Posterior vena cava (tissue), 2 donors: ENCODE data around the gene TPRA1. TPM values are rescaled to one million over a fixed set of nuclear protein-coding genes. Genes with fewer than 3 reads are reported as not detected.

Experiments
- DNase-seq: peaks from one replicate; pipeline ENCODE4 v3.0.0-alpha.2; 2020; ENCODE audit warnings: low spot score
- intact Hi-C, 2 donors: fragments of 100-400 bp; cut with DNase I; formaldehyde crosslinking; loops; one replicate each; pipeline versions ENCODE4 v1.14.1 to v1.14.2; 2022 to 2023
- total RNA-seq, 2 donors: library from RNA; stranded (reverse); fragmentation: NEBNext Ultra II Directional; extraction: Animal tissue kit (Norgen Biotek cat#: 25700); gene quantifications; one replicate each; pipeline ENCODE4 v1.2.1, GENCODE V29; 2021
- donor health status: DM: yes; HTN: yes; CAD: no.
- donor health status: DM: yes; HTN: yes; CAD: no.

TPRA1 gene
- total RNA-seq, 2 donors from 2014 or later, result 21.4 to 22.8 TPM

DNA sequence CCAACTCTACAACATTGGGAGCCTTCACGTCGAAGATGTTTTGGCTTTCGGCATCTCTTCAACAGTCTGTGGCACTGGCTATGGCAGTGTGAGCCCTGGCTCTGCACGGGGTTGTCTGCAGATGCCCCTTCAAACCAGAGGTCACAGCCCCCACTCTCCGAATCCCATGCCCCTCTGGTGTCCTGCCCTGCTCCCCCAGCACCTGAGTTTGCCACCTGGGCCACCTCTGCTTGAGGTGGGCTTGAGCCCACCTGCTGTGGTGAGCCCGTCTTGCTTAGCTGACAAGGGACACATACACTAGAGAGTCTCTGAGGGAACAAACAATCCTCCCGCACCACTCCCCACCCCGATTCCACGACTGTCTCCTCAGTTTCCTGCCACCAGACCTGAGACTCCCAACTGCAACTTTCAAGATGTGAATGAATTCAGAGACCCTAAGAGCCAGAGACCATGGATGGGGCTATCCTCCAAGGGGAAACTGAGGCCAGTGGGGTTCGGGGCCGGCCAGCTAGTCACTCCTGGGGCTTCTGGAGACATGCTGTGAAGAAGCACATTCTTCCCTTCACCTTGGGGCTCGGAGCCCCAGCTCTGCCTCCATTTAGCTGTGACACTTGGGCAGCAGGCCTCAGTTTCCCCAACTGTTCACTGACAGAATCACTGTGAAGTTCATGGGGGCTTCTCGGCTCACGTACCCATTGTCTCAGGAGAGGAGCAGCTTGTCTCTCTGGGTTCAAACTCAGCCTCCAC, 44.6 kb downstream of the TPRA1 start:
- intact Hi-C loops, result loop anchor here in 1 of 2 donors (1.0 kb wide), 1 partner anchor 868 kb away; no protein-coding TSS in a partner anchor
- DNase-seq, result peak; percentile 62

DNA sequence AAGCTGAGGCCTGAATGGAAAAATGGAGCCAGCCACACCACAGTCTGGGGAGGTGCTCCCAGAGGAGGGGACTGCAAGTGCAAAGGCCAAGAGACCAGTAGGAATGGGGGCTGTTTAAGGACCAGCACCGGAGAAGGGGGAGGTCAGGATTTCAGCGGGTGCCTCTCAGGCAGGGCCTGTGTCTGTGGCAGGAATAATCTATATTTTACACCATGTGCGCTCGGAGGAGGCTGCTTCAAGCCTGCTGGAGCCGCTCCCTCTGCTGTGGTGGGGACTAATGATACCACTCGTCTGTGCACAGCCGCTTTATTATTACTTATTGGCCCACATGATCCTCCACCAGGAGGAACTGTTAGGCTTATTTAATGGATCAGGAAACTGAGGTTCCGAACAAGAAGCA, 45.3 kb downstream of the TPRA1 start:
- no peak for DNase-seq
- intact Hi-C loops, result no loop called here

- intact Hi-C loops, result no loop called here
Observed at GRCh38 chr3:127544803-127545201, 45.7 kb downstream of the TPRA1 start.

DNA sequence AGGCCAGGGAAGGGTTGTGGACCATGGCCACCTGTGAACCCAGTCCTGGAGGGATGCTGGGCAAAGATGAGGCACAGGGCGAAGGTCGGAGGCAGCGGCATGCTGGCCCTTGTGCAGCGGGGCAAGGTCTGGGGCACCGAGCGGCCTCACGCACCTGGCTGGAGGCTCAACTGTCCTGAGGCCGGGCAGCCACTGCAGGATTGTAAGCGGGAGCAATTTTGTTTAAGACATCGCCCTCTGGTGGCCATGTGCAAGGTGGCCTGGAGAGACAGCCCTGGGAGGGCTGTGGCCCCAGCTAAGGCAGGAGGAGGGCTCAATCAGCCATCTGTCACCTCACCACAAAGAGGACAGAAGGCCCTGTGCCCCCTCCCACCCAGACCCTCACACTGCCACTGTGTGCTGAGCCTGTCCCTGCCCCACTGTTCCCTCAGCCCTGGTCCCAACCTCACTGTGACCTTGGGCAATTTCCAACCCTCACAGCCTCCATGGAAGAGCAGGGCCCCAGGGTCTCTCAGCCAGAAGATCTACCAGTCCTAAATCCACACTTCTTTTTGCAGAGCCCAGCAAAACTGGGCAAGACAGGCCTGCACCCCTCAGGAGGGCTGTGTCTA, 46.2 kb downstream of the TPRA1 start:
- DNase-seq, result peak; percentile 91
- intact Hi-C loops, result no loop called here

More at GRCh38 chr3:127544803-127545201, 45.7 kb downstream of the TPRA1 start:
- DNase-seq, result peak; percentile 66

DNA sequence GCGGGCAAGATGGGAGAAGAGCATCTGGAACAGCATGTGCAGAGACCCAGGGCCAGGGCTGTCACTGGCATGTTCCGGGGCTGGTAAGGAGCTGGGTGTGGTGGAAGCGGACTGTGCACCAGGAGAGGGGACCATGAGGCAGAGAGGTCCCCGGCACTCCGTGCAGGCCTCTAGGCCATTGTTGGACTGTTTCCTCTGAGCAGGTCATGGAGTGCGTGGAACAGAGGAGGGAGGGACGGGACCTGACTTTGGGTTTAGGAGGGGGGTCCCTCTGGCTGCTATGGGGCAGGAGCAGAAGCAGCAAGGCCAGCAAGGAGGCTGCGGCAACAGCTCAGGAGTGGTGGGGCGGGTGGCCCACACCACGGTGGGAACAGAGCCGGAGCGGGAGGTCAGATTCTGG, 47.1 kb downstream of the TPRA1 start:
- peak; percentile 56 for DNase-seq
- intact Hi-C loops, result no loop called here

DNA sequence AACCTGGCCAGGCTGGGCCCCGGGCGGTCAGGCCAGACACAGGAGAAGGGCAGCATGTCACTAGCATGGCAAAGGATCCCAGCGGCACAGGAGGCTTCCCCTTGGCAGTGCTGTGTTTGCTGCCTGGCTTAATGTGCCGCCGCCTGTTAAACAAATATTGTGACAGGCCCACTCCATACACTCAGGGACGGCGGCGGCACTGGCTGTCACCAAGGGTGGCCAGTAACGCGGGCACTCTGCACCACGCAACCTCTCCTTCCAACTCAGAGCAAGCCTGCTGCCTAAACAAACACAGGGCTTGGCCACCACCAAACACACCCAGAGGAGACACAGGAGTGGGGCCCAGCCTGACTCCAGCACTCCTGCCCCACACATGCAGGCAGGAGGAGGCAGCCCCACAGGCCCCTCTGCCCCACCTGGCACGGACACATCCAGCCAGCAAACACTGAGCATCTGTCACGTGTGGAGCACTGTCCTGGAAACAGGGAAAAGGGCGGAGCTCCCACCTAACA, 48.0 kb downstream of the TPRA1 start:
- intact Hi-C loops, result no loop called here
- peak; percentile 75 for DNase-seq

GRCh38 chr3:127541320-127541719, 49.2 kb downstream of the TPRA1 start:
- intact Hi-C loops, result no loop called here
- no peak for DNase-seq

DNA sequence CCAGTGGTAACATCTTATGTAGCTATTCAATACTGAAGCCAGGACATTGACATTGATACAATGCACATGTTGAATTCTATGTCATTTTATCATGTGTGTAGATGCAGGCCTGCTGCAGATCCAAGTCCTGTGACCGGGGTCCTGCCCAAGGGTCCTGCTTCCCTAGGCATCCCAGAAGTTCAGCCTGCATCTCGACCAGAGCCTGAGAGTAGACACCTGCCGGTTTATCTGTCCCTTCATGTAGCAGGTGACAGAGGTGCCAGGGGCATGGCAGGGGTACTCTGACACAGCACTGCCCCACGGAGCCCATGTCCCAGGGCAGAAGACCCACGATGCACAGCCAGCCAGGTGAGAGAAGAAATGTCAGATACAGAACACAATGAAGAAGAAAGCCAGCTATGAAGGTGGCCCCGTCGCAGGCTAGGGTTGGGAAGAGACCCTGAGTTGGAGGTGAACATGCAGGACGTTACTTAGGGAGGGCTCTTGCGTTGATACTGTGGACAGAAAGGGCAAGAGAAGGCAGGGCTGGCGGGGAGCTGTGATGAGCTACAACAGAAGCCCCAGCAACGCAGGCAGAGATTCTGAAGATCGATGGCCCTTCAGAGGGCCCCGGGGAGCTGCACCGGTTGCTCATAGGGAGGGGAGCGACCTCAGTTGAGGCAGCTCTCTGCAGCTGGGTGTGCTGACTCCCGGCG, 51.0 kb downstream of the TPRA1 start:
- peak; percentile 62 for DNase-seq
- intact Hi-C loops, result loop anchor here in 1 of 2 donors (10.0 kb wide), 1 partner anchor 1015 kb away; the partner anchor contains the start of gene CHST13

DNA sequence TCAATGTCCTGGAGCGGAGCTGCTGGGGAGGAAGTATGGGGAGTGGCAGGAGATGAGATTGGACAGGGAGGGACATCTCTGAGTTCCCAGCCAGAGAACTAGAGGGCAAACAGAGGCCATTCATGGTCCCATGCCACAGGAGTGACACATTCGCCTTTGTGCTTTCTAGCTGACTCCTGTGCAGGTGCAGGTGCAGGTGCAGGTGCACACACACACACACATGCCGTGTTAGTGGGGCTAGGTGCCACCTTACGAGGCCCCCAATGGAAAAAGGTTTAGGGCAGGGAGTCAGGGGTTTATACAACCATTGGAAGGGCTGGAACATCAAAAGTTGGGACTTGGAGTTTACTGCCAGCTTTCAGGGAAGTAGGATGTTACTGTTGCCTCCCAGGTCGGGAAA, 52.0 kb downstream of the TPRA1 start:
- intact Hi-C loops, result loop anchor here in 1 of 2 donors (10.0 kb wide), 1 partner anchor 1014 kb away; the partner anchor contains the start of gene CHST13
- DNase-seq, result peak; percentile 31

DNA sequence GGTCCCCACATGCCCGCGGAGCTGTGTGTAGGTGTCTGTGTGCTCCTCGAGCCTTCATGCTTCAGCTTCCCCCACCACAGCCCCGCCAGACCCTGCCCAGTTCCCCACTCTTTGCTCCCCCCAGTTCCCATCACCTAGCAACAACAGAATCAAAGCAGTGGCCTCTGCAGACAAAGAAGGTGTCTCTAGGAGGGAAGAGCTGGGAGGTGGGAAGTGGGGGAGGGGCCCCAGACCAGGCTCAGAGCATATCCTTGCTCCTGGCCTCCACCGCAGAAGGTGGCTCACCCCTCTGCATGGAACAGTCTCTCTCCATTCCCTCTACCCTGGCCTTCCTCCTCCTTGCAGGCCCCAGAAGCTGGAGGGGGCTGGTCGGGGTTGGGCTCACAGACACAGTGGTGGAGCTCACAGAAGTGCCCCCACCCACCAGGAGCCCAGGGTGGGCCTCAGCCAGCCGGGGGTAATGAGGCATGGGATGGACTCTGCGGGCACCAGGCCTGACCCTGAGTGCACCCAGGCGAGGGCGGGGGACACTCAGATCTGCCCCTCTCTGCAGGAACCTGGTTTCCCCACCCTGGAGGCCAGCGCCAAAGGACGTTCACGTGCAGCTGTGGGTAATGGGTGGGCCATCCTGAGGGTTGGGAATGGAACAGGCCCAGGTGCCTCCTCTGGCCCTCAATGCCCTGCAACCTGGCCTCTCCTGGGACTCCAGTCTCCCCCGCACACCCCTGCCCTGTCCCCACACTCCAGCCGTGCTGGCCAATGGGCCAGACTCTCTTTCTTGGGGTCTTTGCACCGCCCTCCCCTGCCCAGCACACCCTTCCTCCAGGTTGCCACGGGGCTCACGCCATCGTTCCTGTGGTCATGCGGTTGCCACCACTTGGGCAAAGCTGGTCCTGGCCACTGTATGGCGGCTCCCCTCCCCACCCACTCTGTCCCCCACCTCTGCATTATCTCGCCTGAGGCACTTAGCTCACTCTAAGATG, 53.4 kb downstream of the TPRA1 start:
- intact Hi-C loops, result loop anchor here in 1 of 2 donors (10.0 kb wide), 1 partner anchor 1012 kb away; the partner anchor contains the start of gene CHST13
- peak; percentile 68 for DNase-seq

GRCh38 chr3:127535901-127536829, 54.4 kb downstream of the TPRA1 start:
- peak; percentile 71 for DNase-seq
- intact Hi-C loops, result loop anchor here in 1 of 2 donors (10.0 kb wide), 1 partner anchor 1011 kb away; the partner anchor contains the start of gene CHST13

DNA sequence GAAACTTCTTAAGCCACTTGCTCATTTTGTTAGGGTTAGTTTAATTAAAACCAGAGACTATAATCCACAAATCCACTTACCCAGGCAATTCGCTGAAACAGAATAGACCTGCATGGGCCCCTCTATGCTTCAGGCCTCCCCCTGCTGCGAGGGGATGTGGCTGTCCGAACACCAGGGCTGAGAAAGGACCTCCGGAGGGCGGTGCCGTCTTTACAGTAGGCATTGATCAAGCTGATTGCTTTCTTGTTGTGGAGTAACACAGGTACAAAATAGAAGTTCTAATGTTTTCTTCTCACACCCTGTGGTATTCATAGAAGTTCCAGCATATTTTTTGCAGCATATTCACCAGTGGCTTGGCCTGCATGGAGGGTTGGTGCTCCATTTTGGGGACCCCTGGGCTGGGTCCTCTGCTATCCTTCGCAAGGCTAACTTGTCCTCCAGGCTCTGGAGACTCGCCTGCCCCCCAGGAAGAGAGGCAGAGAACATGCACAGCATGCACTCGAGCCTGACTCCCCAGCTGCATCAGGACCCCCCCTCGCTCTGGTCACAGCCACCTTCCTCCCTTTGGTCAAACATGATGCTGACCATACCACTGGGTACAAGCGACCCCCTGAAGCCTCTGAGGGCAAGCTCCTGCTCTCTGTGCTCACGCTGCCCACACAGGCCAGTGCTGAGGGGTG, 55.3 kb downstream of the TPRA1 start:
- intact Hi-C loops, result loop anchor here in 1 of 2 donors (10.0 kb wide), 1 partner anchor 1010 kb away; the partner anchor contains the start of gene CHST13
- peak; percentile 70 for DNase-seq

DNA sequence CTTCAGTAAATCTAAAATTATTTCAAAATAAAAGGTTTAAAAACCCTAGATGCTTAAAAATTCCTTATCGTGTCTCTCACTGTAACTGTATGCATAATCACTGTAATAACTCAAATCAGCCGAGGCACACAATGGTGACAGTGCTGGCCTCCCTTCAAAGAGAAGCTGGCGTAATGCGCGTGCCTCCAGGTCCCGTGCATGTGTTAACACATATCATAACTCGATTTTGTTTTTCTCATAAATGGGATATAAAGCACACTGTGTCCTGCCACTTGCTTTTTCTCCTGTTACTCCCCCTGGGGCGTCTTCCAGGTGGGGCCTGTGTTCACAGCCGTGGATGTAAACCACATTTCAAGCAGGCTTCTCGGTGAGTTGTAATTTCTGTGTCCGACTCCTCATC, 56.0 kb downstream of the TPRA1 start:
- peak; percentile 56 for DNase-seq
- intact Hi-C loops, result loop anchor here in 1 of 2 donors (10.0 kb wide), 1 partner anchor 1010 kb away; the partner anchor contains the start of gene CHST13

- DNase-seq, result peak; percentile 56
- intact Hi-C loops, result loop anchor here in 1 of 2 donors (10.0 kb wide), 1 partner anchor 1009 kb away; the partner anchor contains the start of gene CHST13
Observed at GRCh38 chr3:127534161-127534451, 56.4 kb downstream of the TPRA1 start.

- no peak for DNase-seq
- intact Hi-C loops, result loop anchor here in 1 of 2 donors (10.0 kb wide), 1 partner anchor 1008 kb away; the partner anchor contains the start of gene CHST13
Observed at GRCh38 chr3:127532561-127533203, 57.9 kb downstream of the TPRA1 start.

DNA sequence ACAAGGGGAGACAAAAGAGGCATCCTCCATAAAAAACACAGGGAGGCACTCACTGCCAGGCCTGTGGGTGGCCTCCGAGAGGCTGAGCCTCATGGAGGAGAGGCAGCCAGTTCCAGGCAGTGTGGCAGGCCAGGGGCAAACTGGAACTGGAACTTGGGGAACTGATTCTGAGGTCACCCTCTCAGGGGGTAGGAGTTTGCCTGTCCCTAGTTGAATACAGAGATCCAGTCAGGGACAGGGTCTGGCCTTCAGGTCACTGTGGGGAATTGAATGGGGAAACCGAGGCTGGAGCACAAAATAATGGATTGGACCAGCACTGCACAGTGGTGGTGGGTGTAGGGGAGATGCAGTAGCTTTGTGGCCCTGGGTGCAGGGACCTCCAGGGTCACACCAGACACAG, 58.7 kb downstream of the TPRA1 start:
- no peak for DNase-seq
- intact Hi-C loops, result loop anchor here in 1 of 2 donors (10.0 kb wide), 1 partner anchor 1007 kb away; the partner anchor contains the start of gene CHST13
